ENCODE measurements around the gene COPS4.
"Not testable (repeated sequence)": the region's sequence is repeated elsewhere in the genome, so short reads cannot be mapped to it uniquely, and the experiment has no call there.

The COPS4 gene

DNA sequence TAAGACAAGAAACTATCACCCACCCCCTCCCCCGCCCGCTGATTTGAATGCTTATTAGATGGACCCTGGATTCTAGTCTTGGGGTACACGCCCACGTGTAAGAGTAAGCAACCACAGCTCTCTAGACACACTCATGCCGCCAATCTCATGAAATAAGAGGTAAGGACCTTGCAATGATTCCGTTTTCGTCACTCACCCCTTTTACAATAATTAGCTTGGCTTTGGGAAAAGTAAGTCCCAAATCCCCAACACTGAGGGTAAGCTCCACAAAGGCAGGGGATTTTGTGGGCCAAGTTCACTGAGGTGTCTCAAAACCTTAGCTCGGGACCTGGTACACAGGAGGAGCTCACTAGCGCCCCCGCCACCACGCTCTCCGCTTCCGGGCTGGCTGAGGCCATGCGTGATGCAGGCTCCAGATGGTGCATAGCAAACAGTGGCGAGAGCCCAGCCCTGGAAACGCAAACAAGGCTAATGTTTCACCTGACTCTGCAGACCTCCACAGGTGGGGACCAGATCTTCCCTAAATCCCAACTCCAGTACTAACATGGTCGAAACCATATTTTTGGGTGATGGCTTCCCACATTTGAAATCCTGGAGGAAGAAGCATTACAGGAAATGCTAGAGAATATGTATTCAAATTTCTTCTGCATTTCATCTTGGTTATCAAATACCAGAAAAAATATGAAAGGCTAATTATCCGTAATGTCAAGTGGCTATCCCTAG, 75.4 kb downstream of the COPS4 start:
- H3K27ac ChIP-seq (ENCODE audit: low read length) = peak overlapping the region; percentile 57; the same call in 1 of the 2 replicates
- peak overlapping the region; percentile 46 for H3K9ac ChIP-seq (ENCODE audit: low read length)
- no peaks in the 10 kb centered on the region for H3K9me2 ChIP-seq (replicated peaks; ENCODE audit: insufficient read depth, low read length)

DNA sequence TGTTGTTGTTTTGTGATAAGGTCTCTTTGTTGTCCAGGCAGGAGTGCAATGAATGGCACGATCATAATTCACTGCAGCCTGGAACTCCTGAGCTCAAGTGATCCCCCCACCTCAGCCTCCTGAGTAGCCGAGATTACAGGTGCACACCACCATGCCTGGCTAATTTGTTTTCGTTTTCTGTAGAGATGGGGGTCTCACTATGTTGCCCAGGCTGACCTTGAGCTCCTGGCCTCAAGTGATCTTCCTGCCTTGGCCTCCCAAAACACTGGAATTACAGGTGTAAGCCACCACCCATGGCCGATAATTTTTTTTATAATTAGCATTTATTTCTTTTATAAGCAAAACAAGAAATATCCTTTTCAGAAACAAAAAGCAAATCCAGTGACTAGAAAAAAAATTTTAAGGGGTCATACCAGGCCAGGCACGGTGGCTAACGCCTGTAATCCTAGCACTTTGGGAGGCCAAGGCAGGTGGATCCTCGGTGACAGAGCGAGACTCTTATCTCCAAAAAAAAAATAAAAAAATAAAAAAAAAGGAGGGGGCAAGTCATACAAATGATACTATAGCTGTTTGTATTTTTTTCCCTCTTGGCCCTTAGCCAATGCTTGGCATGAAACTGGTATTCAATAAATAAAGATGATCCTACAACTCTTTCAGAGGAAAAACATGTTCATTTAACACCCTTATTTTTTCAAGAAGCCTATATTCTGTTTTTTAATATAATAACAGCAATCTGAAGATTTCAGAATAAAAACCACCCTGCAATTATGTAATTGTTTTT, 76.2 kb downstream of the COPS4 start:
- H3K27ac ChIP-seq (ENCODE audit: low read length) = peak overlapping the region; percentile 57; the same call in 1 of the 2 replicates

More for the DNA sequence above, 75.4 kb downstream of the COPS4 start:
- H3K4me3 ChIP-seq (ENCODE audit: low read length) = peak overlapping the region; percentile 67
- H3F3A ChIP-seq (ENCODE audit: insufficient read depth, low read length) = peaks cover 27% of the 10 kb centered on the region
- no peaks in the 10 kb centered on the region for H4K20me1 ChIP-seq (ENCODE audit: insufficient read depth, low read length)
- H3K79me2 ChIP-seq (ENCODE audit: low read length) = no peaks in the 10 kb centered on the region
- peaks cover 30% of the 10 kb centered on the region for H3K4me1 ChIP-seq (ENCODE audit: low read length)
- peak overlapping the region; percentile 72 for H3K4me2 ChIP-seq (ENCODE audit: low read depth, low read length)
- H3K27me3 ChIP-seq (replicated peaks; ENCODE audit: insufficient read depth, low read length) = no peaks in the 10 kb centered on the region
- H2AFZ ChIP-seq (ENCODE audit: low read length) = peak overlapping the region; percentile 62
- TF ChIP-seq EZH2phosphoT487 (IDR thresholded peaks at IDR 0.05; ENCODE audit: low read length) (no peak), EZH2 (optimal IDR thresholded peaks at IDR 0.05; ENCODE audit: low read depth, low read length) (no peak)
- TF ChIP-seq, protein P1, sequence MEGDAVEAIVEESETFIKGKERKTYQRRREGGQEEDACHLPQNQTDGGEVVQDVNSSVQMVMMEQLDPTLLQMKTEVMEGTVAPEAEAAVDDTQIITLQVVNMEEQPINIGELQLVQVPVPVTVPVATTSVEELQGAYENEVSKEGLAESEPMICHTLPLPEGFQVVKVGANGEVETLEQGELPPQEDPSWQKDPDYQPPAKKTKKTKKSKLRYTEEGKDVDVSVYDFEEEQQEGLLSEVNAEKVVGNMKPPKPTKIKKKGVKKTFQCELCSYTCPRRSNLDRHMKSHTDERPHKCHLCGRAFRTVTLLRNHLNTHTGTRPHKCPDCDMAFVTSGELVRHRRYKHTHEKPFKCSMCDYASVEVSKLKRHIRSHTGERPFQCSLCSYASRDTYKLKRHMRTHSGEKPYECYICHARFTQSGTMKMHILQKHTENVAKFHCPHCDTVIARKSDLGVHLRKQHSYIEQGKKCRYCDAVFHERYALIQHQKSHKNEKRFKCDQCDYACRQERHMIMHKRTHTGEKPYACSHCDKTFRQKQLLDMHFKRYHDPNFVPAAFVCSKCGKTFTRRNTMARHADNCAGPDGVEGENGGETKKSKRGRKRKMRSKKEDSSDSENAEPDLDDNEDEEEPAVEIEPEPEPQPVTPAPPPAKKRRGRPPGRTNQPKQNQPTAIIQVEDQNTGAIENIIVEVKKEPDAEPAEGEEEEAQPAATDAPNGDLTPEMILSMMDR (IDR thresholded peaks at IDR 0.05; ENCODE audit: low read length) = peak; percentile 85
- no peaks in the 10 kb centered on the region for H3K9me3 ChIP-seq (replicated peaks; ENCODE audit: insufficient read depth, low read length)
- no peaks in the 10 kb centered on the region for H3K36me3 ChIP-seq (replicated peaks; ENCODE audit: insufficient read depth, low read length)
- DNase-seq = peak; percentile 93

DNA sequence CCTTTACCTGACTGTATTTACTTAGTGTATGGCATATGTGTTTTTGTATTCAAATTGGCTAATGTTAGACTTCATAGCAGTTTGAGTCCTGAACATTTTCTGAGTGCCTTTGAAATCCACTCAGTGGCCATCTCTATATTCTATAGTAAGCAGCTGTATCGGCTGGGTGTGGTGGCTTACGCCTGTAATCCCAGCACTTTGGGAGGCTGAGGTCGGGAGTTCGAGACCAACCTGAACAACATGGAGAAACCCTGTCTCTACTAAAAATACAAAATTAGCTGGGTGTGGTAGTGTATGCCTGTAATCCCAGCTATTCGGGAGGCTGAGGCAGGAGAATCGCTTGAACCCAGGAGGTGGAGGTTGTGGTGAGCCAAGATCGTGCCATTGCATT, 76.8 kb downstream of the COPS4 start:
- H3K36me3 ChIP-seq (replicated peaks; ENCODE audit: insufficient read depth, low read length); H2AFZ ChIP-seq (ENCODE audit: low read length); DNase-seq; H3K9me3 ChIP-seq (replicated peaks; ENCODE audit: insufficient read depth, low read length); H3K79me2 ChIP-seq (ENCODE audit: low read length); H4K20me1 ChIP-seq (ENCODE audit: insufficient read depth, low read length); H3K27ac ChIP-seq (ENCODE audit: low read length); H3K9me2 ChIP-seq (replicated peaks; ENCODE audit: insufficient read depth, low read length); H3K27me3 ChIP-seq (replicated peaks; ENCODE audit: insufficient read depth, low read length); H3K9ac ChIP-seq (ENCODE audit: low read length); H3K4me3 ChIP-seq (ENCODE audit: low read length): not testable (repeated sequence)
- Histone ChIP-seq H3K4me1 (ENCODE audit: low read length) (peaks cover 33% of the 10 kb centered on the region), H3F3A (ENCODE audit: insufficient read depth, low read length) (peaks cover 27% of the 10 kb centered on the region), H3K4me2 (ENCODE audit: low read depth, low read length) (peak overlapping the region; percentile 0; the same call in 1 of the 2 replicates)

More for the DNA sequence above, 76.2 kb downstream of the COPS4 start:
- Histone ChIP-seq H3K27me3 (replicated peaks; ENCODE audit: insufficient read depth, low read length) (no peaks in the 10 kb centered on the region), H3K4me2 (ENCODE audit: low read depth, low read length) (peak overlapping the region; percentile 72; the same call in 1 of the 2 replicates), H3K4me1 (ENCODE audit: low read length) (peaks cover 33% of the 10 kb centered on the region), H3K79me2 (ENCODE audit: low read length) (no peaks in the 10 kb centered on the region), H3F3A (ENCODE audit: insufficient read depth, low read length) (peaks cover 27% of the 10 kb centered on the region), H3K36me3 (replicated peaks; ENCODE audit: insufficient read depth, low read length) (no peaks in the 10 kb centered on the region), H3K9me2 (replicated peaks; ENCODE audit: insufficient read depth, low read length) (no peaks in the 10 kb centered on the region), H3K4me3 (ENCODE audit: low read length) (peak overlapping the region; percentile 67; the same call in 1 of the 2 replicates), H2AFZ (ENCODE audit: low read length) (peak overlapping the region; percentile 62), H3K9me3 (replicated peaks; ENCODE audit: insufficient read depth, low read length) (no peaks in the 10 kb centered on the region), H3K9ac (ENCODE audit: low read length) (peak overlapping the region; percentile 46; the same call in 1 of the 2 replicates), H4K20me1 (ENCODE audit: insufficient read depth, low read length) (no peaks in the 10 kb centered on the region)
- no peak for DNase-seq
- TF ChIP-seq EZH2phosphoT487 (IDR thresholded peaks at IDR 0.05; ENCODE audit: low read length) (no peak), EZH2 (optimal IDR thresholded peaks at IDR 0.05; ENCODE audit: low read depth, low read length) (no peak)
- TF ChIP-seq, protein P1 (IDR thresholded peaks at IDR 0.05; ENCODE audit: low read length) = no peak
